Measurements from ENCODE around the gene AOPEP.

Gene AOPEP

DNA sequence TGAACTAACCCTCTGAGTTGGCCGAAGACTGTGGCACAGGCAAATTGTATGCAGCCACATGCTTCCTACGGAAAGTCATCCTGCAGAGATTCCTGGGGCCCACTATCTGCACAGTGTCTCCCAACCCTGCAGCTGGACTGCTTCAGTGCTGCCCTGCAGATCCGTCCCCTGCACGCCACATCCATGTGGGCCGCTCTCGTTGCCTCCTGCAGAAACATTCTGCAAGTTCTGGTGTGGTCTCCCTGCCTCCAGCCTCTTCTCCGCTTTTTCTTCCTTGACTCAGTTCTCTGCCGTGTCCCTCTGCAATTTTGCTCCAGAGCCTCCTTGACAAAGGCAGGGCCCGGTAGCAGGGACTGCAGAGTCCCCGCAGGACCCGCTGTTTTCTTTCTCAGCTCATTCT, 249.0 kb downstream of the AOPEP start:
- DNase-seq: no peak

DNA sequence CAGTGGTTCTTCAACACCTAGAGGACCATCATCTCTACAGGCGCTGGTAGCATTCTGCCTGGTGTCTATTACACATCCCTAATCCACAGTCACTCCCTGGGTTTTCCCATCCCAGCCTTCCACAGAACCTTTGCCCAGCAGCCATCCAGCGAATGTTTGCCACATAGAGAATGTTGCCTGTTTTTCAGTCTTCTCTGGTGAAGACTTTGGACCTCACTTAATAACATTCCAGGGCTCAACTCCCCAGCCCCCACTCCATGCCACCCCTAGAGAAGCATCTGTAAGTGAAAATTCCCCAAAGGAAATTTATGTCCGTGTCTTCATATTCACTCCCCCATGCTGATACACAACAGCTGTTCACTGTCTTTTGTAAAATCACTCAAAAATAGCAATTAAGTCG, 249.6 kb downstream of the AOPEP start:
- DNase-seq: no peak

DNA sequence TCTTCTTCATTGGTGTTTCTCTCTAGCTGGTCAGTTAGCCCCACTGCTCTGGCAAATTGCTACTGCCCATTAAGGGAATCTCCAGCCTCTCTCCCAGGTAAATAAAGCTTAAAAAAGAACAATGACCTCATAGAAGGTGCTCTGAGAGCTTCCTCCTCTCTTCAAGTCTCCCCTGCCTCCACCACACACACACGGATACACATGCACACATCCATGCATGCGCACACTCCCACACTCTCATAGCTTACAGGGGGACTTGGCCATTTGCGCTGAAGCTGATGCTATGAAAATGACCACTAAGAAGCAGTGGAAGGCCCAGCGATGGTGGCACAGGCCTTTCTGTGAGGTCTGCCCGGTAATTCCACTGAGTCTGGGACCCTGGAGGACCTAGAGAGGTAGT, 250.9 kb downstream of the AOPEP start:
- no peak for DNase-seq

DNA sequence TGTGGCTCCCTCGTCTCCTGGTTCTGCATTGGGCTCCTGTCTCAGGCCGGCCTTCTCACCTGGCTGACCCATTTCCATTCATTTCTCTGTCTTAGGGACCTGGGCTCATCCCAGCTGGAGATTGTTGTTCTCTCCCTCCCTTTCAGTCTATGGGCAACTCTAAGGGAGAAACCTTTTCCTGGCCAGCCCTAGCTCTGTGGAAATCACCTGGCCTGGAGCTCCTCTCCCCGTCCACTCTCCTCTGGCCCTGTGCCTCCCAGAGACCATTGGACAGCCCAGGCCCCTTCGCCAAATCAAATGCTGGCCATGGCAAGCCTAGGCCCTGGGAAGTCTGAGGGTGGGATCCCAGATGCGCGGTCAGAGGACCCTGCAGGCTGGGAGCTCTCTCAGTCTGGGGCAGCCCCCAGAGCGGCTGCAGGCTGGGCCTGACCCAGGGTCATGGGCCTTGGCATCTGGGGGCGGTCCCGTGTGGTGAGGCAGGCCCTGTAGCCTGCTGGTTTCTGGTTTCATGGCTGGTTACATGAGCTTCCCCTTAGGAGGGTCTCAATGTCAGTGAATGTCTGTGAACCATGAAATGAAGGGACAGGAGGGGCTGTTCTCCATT, 253.5 kb downstream of the AOPEP start:
- no peak for DNase-seq

DNA sequence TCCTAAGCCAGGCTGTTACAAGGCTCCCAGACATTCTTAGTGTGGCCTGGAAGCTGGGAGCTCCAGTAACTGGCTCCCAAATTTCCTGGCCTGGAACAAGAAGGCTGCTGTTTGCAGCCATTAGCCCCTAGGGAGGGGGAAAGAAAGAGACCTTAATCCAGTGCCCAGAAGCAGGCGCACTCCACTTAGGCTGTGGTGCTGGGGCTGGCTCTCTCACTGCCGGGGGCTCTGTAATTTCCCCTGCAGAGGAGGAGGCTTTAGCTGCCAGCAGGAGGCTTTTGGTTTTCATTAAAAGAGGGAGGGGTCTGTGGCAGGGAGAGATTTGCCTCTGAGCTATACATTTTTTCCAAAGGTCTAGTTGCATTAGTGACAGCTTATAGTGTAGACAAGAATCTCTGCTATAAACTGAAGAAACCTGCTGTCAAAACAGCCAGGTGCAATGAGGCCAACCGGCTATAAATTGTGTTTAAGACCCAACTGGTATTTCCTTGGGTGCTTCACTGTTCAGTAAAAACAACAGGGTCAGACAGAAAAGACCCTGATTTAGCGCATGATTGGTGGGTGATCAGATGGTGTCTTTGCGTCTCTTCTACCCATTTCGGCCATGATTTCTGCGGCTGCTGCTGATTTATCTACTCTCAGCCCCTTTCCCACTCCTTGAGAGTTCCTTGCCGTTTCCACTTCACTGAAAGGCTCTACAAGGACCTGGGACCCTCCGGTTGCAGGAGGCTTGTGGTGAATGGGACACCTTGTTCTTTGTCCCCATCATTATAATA, 254.6 kb downstream of the AOPEP start:
- peak; percentile 64 for DNase-seq

DNA sequence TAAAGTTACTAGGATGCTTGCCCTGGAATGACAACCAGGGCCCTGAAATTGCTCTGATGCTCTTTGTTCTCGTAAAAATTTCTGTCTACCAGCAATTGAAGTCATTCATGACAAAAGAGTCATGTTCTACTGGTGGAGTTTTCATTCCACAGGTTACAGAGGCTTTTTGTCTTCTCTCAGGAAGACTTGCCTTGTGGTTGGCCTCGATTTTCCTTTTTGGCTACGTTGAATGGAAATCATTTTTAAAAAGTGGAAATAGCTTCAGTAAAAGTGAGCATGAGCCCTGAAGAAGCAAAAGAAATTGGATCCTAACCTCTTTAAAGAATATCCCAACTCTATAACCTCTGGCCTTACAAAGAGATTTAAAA, 255.2 kb downstream of the AOPEP start:
- no peak for DNase-seq

DNA sequence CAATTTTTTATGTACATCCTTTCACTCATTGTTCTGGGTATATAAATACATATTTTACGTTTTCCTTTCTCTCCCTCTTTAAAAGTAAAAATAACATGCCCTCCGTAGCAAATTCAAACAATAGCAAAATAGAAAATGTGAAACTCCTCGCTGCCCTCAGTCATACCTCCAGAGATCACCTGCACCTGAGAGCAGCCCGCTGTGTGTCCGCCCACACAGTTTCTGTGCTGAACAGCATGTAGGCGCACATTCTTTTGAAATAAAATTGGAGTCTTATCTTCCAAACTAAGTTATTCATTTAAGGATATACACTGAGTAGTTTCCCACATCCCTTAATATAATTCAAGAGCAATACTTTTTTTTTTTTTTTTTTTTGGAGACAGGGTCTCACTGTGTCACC, 255.7 kb downstream of the AOPEP start:
- DNase-seq: no peak

DNA sequence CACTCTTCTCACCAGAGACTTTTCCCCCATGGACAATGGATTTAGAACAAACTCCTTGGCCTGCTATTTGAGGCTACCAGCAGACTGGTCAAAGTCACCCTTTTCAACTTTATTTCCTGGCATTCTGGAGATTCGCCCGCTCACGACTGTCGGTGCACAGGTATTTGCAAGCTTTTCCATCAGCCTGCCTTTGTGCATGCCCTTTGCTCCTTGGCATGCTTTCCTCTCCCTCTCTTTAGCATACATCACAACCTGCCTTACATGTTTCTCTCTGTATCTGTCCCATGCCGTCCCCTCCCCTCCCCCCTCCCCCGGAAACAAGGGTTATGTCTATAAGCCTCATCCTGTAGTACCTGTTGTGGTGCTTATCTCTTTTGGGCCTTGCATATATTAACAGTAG, 257.1 kb downstream of the AOPEP start:
- DNase-seq: no peak

DNA sequence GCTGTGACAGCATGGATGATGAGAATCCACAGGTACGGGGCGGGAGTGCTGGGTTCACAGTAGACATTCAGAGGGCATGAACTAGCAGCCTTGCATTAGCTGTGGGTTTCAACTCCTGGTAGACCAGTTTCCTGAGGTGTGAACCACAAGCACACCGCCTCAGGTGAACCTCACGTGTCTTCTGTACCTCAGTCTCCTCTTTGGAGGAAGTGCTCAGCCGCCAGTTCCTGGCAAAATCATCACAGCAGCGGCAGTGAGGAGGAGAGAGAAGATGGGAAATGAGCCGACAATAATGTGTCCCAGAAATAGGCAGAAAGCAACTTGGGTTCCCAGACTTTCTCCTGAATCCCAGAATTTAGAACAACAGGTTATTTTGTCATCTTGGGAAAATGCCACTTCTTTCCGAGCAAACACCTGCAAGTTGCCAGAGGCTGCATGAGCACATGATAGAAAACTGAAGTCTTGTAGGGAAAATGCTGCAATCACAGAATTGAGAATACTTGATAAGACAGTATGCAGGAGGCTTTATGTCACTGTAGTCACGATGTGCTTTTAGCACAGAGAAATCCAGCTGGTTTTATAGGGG, 258.5 kb downstream of the AOPEP start:
- DNase-seq: no peak

DNA sequence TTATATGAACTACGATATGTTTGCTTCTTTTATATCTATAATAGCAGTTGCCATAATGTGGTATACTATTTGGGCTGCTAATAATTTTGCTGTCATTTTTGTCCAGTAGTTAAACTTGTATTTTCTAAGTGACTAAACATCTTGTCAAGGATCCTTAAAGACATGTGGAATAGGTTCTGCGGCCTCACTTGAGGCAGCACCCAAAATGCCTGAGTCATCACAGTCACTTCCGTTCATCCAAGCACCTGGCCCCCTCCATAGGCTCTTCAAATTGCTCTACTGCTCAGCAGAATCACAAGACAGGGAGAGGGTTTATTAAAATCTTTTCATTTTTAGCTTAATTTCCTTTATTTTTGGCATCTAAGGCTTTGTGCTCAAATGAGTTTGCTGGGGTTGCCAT, 259.1 kb downstream of the AOPEP start:
- no peak for DNase-seq

DNA sequence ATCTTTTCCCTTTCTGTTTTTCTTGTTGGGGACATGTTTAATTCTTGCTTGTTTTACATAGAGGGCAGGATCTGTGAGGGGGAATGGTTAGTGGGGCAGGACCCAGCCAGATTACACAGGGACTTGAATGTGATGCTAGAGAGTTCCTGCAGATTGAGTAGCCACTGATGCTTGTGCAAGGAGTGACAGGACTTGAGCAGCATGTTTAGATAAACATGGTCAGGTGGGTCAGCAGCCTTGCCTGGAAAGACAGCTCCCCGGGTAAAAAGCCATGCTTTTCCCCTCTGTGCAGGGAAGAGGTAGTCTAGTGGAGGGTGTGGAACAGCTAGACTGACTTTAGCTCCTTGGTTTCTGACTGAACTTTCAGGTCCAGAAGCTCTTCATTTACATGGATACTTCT, 261.2 kb downstream of the AOPEP start:
- no peak for DNase-seq

DNA sequence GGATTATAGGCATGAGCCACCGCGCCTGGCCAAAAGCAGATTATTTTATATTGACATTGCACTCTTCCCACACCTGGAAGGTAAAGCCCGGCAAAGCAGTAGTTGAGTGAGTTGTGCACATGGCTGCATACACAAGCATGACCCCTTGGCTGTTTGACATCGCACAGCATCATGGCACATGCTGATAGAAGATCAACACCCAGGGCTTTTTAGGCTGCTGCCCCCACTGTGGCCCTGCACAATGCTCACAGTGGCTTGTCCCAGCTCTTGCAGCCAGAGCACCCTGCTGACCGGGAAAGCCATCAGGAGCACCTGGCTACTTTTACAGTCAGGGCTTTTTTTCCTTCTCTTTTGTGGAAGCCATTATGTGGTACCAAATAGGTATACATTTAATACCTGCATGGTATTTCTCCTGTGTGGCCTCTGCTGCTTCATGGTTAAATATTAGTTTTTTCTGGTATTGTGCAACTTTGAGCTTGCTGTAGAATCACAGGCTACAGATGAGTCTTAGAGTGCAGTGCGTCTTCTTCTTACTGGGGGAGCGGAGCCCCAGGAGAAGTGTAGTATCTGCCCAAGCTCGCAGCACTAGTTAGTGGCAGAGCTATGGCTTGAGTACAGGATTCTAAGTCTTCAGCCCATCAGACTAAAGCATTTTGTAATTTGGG, 264.5 kb downstream of the AOPEP start:
- DNase-seq: no peak

DNA sequence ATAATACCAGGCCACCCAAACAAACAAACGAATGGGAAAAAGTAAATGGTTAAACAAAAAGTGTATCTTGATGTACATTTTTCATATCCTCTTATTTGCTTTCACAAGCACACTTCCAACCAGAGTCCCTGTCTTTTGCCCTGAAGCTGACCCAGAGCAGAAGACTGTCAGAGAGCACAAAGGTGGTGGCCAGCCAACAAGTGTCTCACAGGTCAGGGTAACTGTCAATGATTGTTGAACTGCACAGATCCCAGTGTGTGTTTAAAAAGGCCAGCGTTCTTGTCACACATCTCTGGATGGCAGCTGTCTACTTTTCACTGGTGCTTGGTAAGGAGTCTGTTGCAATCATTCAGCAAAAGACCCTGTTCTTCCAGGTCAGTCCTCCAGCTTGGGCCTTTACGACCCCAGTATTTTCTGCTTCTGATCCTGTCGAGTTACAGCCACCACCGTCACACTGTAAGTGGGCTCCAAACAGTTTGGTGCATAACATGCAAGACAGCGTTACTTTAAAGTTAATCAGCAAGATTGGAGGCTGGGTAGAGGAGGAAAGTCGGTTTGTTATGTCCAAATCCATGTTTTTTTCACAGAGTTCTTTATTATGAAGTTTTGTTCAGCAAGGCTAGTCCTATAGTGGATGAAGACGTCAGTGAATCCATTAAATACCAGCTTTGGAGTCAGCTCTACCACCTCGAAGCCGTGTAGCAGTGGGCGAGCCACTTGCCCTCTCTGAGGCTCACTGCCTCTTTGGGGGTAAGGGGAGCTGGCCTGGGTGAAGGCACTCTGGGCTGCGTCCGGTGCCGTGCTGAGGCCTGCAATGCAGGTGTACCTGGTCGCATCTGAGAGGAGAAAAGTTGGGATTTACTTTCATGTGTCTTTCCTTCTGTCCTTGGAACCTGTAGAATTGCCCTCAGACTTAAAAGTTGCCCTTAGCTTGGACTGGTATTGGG, 265.7 kb downstream of the AOPEP start:
- no peak for DNase-seq

DNA sequence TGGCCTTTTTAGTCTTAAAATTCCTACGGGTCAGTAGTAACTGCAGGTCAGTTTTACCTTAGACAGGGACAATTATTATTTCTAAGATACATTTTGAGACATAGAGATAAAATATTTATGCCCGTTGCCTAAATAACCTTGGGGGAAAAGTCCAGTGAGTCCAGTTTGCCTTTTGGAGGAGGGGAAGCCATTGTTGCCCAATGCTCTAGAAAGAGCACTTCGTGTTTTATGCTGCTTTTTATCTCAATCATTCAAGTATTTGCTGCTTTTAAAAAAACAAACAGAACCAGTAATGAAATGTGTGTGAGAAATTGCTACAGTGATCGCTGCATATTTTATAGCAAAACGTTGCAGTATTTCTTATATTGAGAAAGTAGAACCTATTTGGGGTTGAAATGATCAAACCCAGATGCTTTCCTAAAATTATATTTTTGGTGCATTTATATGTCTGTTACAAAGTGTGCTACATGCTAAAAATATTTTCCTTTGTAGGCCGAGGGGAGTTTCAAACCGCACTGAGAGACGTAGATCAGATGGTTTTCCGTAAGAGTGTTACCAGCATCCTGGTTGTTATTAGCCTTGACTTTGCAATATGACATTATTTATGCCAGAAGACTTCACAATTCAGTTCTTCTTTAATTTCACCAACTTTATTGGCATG, 266.8 kb downstream of the AOPEP start:
- DNase-seq: no peak

DNA sequence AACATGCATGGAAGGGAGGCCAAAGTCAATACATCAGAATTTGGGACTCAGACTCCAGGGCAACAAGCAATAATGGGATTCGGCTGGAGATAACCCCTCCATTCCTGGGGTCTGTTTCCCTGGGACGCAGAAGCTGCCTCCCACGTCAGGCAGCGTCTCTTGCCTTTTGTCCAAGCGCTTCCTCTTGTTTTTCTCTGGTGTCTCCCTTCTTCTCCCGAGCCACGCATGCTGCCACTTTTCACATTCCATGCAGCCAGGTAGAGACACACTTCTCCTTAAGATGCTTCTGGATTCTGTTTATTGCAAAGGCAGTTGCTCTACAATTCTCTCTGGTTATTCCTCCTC, 267.3 kb downstream of the AOPEP start:
- DNase-seq: no peak

DNA sequence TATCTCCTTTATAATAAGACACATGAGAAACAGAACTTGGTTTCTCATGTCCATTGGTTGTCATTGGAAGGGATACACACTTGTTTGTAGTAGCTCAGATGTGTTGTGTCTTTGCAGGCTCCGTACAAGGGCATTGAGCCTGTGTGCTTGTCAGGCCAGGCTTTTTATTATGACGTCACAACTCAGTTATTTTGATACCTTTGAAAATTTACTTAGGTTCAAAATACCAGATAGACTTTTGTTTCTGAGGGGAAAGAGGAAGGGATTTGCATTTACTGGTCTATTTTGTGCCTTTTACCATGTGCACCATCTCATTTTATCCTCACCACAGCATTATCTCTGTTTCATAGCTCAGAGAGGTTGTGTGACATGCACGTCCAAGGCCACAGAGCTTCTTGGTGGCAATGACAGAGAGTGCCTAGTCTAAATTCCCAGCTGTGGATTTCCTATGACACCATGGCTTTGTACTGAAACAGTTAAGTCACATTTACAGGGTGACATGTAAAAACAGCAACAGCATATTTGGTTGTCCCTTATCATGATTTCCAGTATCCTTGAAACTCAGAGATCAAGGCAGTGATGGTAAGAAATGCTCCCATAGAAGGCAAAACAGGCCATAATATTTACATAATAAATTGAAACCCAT, 268.7 kb downstream of the AOPEP start:
- DNase-seq: no peak

DNA sequence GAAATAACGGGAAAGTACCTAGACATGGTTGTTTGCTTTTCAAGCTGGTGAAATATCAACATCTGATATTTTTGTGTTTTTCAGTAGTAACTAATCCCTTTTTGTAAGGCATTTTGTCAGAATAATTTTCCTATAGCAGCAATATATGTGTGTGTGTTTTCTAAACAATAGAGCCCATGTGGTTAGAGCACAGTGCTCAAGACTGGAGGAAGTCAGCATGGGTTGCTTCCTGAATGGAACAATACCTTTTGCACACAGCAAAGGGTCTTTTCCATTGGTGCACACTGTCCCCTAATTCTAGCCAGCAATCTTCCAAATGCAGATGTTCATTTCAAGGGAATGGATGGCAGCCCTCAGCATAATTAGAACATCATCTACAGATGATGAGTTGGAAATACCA, 270.1 kb downstream of the AOPEP start:
- DNase-seq: no peak

DNA sequence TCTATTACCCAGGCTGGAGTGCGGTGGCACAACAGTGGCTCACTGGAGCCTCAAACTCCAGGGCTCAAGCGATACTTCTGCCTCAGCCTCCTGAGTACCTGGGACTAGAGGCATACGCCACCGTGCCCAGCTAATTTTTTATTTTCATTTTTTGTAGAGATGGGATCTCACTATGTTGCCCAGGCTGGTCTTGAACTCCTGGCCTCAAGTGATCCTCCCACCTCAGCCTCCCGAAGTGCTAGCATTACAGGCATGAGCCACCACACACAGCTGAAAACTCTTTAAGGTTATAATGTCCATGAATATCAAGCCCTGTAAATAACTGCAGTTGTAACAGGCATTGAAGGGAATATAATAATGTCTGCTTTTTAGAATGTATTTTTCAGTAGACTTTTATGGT, 271.2 kb downstream of the AOPEP start:
- no peak for DNase-seq

DNA sequence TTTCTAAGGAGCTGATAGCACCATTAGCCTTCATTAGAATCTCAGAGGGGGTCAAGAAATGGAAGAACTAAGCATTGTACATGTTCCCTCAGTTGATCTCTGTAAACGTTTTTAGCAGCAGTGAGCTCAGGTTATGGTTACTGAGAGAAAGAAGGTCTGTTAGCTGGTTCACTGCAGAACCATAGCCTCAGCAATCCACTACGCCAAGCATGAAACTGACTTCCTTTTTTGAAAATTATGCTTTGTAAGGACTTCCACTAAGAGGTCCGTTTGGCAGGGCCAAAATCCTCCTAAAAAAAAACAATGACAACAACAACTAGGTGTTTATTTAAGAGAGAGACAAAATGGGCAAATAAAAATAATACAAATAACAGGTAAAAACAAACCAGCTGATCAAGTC, 273.3 kb downstream of the AOPEP start:
- no peak for DNase-seq

DNA sequence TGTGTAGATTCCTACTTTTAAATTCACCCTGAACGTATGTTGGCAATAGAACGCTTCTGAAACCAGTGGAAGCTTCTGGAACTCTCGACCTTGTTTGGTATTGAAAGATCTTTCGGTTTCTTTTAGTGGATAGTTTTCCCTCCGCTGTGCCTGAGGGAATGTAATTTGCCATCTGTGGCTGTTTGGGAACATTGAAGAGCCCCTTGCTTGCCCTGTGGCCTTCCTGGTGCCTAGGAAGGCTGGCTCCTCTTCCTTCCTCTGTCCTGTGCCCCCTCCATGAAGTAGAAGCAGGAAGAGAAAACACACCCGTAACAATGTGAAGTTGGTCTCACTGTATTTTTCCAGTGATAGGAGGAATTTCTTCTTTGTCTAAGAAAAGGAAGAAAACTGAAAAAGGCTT, 274.3 kb downstream of the AOPEP start:
- no peak for DNase-seq

DNA sequence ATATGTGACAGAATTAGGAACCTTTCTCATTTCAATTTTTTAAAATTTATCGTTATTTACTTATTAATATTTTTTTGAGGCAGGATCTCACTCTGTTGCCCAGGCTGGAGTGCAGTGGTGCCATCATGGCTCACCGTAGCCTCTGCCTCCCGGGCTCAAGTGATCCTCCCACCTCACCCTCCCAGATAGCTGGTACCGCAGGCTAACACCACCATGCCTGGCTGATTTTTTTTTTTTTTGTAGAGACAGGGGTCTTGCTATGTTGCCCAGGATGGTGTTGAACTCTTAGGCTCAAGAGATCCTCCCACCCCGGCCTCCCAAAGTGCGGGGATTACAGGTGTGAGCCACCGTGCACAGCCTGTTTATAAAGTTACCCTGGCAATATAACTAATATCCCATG, 275.2 kb downstream of the AOPEP start:
- DNase-seq: no peak

All from femur (tissue), 1 donor.